ENCODE results near the gene RAB9A.
"Not testable (repeated sequence)": the region's sequence is repeated elsewhere in the genome, so short reads cannot be mapped to it uniquely, and the experiment has no call there.

The RAB9A gene

GRCh38 chrX:13702111-13702789, 13.3 kb downstream of the RAB9A start:
- DNase-seq (ENCODE audit: low read depth), result no peak

- no peak for DNase-seq (ENCODE audit: low read depth)
These were observed 14.2 kb downstream of the RAB9A start for GRCh38 chrX:13703135-13703534.

- no peak for DNase-seq (ENCODE audit: low read depth)
These were observed 14.7 kb downstream of the RAB9A start for GRCh38 chrX:13703589-13703988.

- no peak for DNase-seq (ENCODE audit: low read depth)
These were observed 22.2 kb downstream of the RAB9A start for GRCh38 chrX:13711141-13711540.

GRCh38 chrX:13716455-13716854, 27.5 kb downstream of the RAB9A start:
- no peak for DNase-seq (ENCODE audit: low read depth)

- DNase-seq (ENCODE audit: low read depth), result no peak
These were observed 28.0 kb downstream of the RAB9A start for GRCh38 chrX:13716905-13717304.

GRCh38 chrX:13717700-13718472, 29.0 kb downstream of the RAB9A start:
- DNase-seq (ENCODE audit: low read depth), result peak; percentile 61

- DNase-seq (ENCODE audit: low read depth), result no peak
These were observed 30.4 kb downstream of the RAB9A start for GRCh38 chrX:13719192-13719856.

GRCh38 chrX:13721371-13721770, 32.4 kb downstream of the RAB9A start:
- peak; percentile 51 for DNase-seq (ENCODE audit: low read depth)

- peak; percentile 58 for DNase-seq (ENCODE audit: low read depth)
These were observed 33.0 kb downstream of the RAB9A start for GRCh38 chrX:13721819-13722519.

- DNase-seq (ENCODE audit: low read depth), result not testable (repeated sequence)
These were observed 36.0 kb downstream of the RAB9A start for GRCh38 chrX:13724878-13725277.

GRCh38 chrX:13726583-13726982, 37.7 kb downstream of the RAB9A start:
- not testable (repeated sequence) for DNase-seq (ENCODE audit: low read depth)

GRCh38 chrX:13730523-13730922, 41.6 kb downstream of the RAB9A start:
- DNase-seq (ENCODE audit: low read depth), result not testable (repeated sequence)

GRCh38 chrX:13732246-13733067, 43.5 kb downstream of the RAB9A start:
- DNase-seq (ENCODE audit: low read depth), result peak; percentile 24

GRCh38 chrX:13733506-13733905, 44.6 kb downstream of the RAB9A start:
- DNase-seq (ENCODE audit: low read depth), result no peak

- peak; percentile 94 for DNase-seq (ENCODE audit: low read depth)
These were observed 45.6 kb downstream of the RAB9A start, which contains the start of the genes OFD1 and TRAPPC2 for GRCh38 chrX:13734278-13735172. TSS of gene OFD1 (plus strand) at chrX:13734748. CDS start at chrX:13735072, 324 bp downstream. TSS of gene TRAPPC2 (minus strand) at chrX:13734620. CDS start at chrX:13719963, 14,657 bp downstream.

GRCh38 chrX:13741695-13742094, 52.8 kb downstream of the RAB9A start:
- DNase-seq (ENCODE audit: low read depth), result no peak

GRCh38 chrX:13742397-13743176, 53.7 kb downstream of the RAB9A start:
- DNase-seq (ENCODE audit: low read depth), result peak; percentile 13

- DNase-seq (ENCODE audit: low read depth), result no peak
These were observed 58.9 kb downstream of the RAB9A start for GRCh38 chrX:13747836-13748235.
